Mesenteric fat pad (tissue), 1 donor: Measurements from ENCODE around the gene BMI1. TPM values are rescaled to one million over a fixed set of nuclear protein-coding genes. Genes with fewer than 3 reads are reported as not detected.

Source experiments
- DNase-seq: peaks from one replicate; pipeline ENCODE4 v3.0.0-alpha.2; 2020; ENCODE audit warnings: low spot score
- total RNA-seq: library from RNA; stranded (reverse); fragmentation: NEBNext Ultra II Directional; extraction: Animal tissue kit (Norgen Biotek cat#: 25700); gene quantifications from one replicate; pipeline ENCODE4 v1.2.1, GENCODE V29; 2021
- donor health status: DM: yes; HTN: yes; CAD: no.

BMI1 gene
- total RNA-seq, 1 donor from 2014 or later, result 58.1 TPM

- no peak for DNase-seq
Observed at GRCh38 chr10:22366435-22366703, 45.5 kb downstream of the BMI1 start.

GRCh38 chr10:22366771-22367170 is 45.9 kb downstream of the BMI1 start:
- no peak for DNase-seq

- no peak for DNase-seq
Observed at GRCh38 chr10:22367471-22367870, 46.6 kb downstream of the BMI1 start.

GRCh38 chr10:22368402-22368801 is 47.5 kb downstream of the BMI1 start:
- no peak for DNase-seq

- no peak for DNase-seq
Observed at GRCh38 chr10:22368981-22369380, 48.1 kb downstream of the BMI1 start.

- DNase-seq, result no peak
Observed at GRCh38 chr10:22369434-22370072, 48.7 kb downstream of the BMI1 start.

GRCh38 chr10:22370320-22370719 is 49.4 kb downstream of the BMI1 start:
- no peak for DNase-seq

- DNase-seq, result no peak
Observed at GRCh38 chr10:22372298-22372697, 51.4 kb downstream of the BMI1 start.

- DNase-seq, result no peak
Observed at GRCh38 chr10:22372917-22373316, 52.0 kb downstream of the BMI1 start.

- no peak for DNase-seq
Observed at GRCh38 chr10:22374489-22375126, 53.7 kb downstream of the BMI1 start.

- no peak for DNase-seq
Observed at GRCh38 chr10:22379059-22379458, 58.2 kb downstream of the BMI1 start.

Other genes with a start within 250 kb of the BMI1 start
- not detected for gene EBLN1, start 103.1 kb upstream of the BMI1 start, total RNA-seq
- gene COMMD3, start 4.7 kb upstream of the BMI1 start, total RNA-seq, result 46.8 TPM
- 0.51 TPM for gene SPAG6, start 24.4 kb downstream of the BMI1 start, total RNA-seq